GM18519 (cell line): ENCODE data around the gene ERICH6.

Experiments used
- ATAC-seq: cut with Tn5 transposase; IDR thresholded peaks from one replicate; pipeline ENCODE4 v1.9.1; 2021; ENCODE audit warnings: mild to moderate bottlenecking, moderate library complexity; ENCODE audit not compliant: unreplicated experiment, low FRiP score

Gene ERICH6

DNA sequence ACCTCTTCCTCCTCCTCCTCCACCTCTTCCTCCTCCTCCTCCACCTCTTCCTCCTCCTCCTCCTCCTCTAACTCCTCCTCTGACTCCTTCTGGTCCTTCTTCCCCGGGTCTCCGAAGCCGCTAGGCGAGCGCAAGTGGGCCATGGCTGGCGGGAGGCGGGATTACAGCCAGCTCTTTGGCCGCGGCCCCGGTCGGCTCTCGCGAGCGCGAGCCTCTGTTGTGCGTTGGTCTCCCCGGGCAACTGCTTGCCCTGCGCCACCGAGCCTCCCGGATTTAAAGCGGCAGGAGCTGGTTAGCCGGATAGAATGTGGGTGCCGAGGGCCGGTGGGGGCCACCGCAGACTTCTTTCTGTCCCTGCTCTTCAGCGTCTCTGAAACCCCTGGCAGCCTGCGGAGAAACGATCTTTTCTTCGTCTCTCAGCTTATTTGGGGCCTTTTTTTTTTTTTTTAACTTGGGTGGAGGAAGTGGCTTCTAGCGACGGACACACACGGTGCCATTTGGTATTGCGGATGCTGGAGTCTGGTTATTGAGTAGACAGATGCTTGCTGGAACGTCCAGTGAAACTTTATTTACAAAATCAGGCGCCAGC, at the start of gene ERICH6:
Gene ERICH6, minus strand, starts transcription at position 165 of the 589 bp plus-strand sequence. Its CDS starts 22 bp downstream, at position 143.
- ATAC-seq: peak; percentile 98

DNA sequence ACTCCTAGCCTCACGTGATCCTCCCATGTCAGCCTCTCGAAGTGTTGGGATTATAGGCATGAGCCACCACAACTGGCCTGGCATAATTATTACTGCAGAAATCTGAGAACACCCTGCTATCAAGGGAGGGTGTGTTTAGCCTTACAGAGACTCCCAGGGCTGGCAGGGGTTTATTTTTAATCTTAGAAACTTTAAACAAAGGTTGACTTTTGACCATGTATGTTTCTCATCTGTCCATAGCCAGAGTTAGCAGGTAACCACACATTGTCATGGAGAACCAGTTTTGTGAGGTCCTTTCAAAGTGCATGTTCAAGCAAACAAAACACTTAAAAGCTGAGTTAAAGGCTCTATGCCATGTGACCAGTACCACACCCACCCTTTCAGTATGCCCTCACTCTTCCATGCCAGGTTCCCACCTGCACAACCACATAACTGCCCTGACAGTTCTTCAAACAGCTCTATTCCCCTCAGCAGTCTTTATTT, 48.1 kb upstream of the ERICH6 start:
- no peak for ATAC-seq

GRCh38 chr3:150749255-150749654, 45.5 kb upstream of the ERICH6 start:
- ATAC-seq: no peak

- ATAC-seq: no peak
These were observed 44.9 kb upstream of the ERICH6 start for GRCh38 chr3:150748684-150749047.

DNA sequence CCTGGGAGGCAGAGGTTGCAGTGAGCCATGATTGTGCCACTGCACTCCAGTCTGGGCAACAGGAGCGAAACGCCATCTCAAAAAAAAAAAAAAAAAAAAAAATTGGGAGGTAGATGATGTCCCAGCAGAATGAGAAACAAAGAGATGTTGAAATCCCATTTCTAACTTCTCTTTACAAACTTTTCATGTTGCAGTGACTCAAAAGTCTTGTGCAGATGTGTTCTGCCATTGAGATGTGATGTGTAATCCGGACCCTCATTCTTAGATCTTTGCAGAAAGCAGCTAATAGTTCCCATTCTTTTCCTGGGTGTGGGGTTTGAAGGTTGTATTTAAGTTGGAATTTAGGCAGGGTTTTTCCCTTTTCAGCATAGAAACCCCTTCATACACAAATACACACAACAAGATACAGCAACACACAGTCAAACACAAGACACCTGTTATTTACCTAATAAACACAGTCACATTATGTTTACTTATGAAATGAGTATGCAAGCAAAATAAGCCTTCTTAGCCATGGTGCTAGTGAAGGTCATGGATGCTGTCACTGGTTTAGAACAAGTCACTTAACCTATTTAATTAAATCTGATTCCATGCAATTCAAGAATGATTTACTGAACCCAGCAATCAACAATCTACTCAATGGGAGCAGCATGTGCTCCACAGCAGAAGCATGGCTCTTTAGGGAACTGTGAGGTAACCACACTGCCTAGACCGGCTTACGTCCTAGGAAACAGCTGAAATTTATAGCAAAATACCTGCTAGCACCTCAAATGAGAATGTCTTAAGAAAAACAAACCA, 44.4 kb upstream of the ERICH6 start:
- no peak for ATAC-seq

DNA sequence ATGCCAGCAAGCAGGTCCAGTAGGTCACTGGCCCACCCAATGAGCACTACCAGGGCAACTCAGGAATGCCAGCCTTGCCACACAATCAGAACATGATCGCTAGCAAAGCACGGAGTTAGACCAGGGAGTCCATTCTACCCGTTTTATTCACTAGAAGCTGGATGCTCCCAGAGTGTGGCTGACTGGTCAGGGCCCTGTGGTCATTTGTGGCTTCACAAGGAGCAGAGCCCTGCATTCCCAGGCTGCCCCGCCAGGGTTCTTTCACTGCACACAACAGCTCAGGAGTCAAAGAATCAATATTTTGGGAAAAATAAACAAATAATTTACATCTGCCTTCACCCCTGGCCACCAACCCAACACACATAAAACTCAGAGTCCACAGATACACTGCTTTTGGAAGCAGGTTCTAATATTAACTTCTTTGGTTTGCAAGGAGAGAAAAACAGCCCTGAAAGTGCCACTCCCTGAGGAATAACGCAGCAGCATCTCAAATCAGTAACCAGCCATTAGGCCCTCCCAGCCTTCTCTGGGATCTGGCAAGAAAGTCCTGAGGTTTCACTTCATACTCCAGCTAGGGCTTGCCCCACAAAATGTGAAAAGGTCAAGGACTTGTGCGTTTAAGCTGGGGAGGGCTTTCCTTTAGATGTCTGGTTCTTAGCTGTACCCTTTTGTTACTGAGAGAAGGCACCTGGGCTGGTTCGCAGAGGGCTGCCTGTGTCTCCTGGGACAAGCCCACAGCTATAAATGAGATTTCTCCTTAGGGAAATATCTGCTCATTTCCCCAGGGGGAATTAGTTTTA, 43.3 kb upstream of the ERICH6 start:
- ATAC-seq: no peak

- ATAC-seq: no peak
These were observed 42.1 kb upstream of the ERICH6 start for GRCh38 chr3:150745832-150746231.

- no peak for ATAC-seq
These were observed 41.1 kb upstream of the ERICH6 start for GRCh38 chr3:150744919-150745211.

GRCh38 chr3:150744041-150744918, 40.6 kb upstream of the ERICH6 start:
- no peak for ATAC-seq

GRCh38 chr3:150743508-150743907, 39.8 kb upstream of the ERICH6 start:
- ATAC-seq: no peak

DNA sequence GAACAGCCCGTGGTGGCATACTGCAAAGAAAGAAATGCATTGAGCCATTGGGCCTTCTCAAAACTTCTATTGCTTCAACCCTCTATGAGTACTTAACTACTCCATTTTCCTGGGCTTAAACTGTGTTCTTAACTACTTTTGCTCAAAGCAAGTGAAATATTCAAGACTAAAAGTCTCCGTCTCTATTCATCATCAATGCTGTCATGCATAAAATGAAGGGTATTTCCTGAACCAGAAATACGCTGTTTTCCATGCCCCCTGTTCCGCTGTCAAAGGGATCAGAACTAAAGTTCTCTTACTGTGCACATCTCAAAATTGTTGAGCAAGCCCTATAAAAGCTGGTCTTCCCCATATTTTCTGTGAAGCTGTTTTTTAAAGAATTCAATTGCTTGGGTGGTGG, 39.0 kb upstream of the ERICH6 start:
- no peak for ATAC-seq

DNA sequence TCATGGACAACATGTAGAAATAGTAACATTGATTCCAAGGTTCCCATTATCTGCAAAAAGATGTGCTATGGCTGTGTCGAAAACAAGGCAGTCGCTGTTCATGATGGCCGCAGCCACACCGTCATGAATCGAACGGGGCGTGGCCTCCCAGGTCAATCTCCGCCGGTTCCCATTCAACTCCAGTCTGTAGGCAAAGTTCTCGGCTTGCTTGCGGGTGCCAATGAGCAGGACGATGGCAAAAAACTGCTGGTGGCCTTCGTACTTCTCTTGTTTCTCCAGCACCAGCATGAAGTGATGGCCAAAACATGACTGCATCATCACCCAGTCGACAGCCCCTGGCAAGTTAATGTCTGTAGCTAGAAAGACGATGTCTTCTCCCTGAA, 38.4 kb upstream of the ERICH6 start:
- ATAC-seq: no peak

GRCh38 chr3:150741497-150742140, 37.9 kb upstream of the ERICH6 start:
- ATAC-seq: no peak

DNA sequence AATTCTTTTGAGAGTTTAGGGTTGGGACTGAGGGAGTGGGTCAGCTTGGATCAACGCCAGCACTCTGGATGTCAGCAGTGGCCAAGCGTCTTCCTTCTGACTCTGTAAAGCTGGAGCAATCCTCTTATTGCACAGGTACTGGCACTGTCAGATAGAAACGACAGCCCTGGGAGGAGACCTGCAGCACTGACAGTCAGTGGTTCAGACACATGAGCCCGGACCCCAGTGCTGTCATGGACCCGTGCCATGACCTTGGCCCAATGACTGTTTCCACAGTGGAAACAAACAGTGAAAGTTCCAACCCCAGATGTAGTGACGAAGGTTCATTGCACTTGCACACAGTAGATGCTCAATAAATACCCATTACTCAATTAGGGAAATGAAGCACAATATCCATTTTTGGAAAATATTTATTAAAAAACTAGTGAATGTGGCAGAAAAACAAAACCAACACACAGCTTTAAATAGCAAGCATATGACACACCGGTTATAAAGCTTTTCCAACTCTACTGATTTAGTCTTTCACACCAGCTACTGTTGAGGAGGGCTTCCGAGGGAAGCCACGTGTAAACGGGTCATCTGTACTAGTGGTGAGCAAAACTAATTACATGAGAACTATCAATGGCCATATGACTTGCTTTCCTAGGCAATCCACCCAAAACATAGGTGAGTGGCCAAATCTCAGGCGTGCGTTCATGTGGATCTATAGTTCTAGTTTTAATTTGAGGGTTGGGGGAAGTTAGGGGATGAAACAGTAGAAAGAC, 37.2 kb upstream of the ERICH6 start:
- no peak for ATAC-seq

GRCh38 chr3:150739877-150740645, 36.3 kb upstream of the ERICH6 start:
- ATAC-seq: no peak

DNA sequence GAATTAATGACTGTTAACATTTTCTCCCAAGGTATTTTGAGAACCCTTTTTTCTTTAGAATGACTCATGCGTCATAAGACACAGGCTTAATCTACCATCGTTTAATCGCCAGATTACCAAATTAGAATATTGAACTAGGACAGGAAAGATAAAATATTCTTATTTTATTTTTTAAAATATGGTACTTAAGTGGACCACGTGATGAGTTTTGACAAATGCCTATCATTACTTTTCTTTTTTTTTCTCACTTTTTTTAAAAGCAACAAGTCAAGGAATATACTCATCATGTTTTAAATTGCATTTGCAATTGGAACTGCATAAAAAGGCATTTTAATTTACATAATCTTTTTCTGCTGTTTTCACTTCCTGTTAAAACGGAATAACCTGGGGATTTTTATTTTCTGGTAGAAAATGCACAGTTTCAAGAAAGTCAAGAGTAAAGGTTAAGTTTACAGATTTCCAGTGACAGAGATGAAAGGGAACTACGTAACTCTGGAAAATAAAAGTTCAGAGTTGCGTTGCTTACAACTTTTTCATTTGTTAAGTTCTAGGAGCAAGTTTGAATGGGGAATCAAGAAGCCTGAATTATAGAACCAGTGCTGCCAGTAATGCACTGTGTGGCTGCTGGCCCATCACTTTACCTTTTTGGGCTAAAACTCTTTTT, 35.6 kb upstream of the ERICH6 start:
- ATAC-seq: no peak

- ATAC-seq: no peak
These were observed 35.0 kb upstream of the ERICH6 start for GRCh38 chr3:150738688-150739087.
